Fibroblast of peridontal ligament (primary cell): Measurements from ENCODE around the gene RHOF.

Source experiments
- DNase-seq: peaks from one replicate; pipeline ENCODE4 v3.0.0-alpha.2; 2010; ENCODE audit errors: extremely low read depth

The RHOF gene, protein sequence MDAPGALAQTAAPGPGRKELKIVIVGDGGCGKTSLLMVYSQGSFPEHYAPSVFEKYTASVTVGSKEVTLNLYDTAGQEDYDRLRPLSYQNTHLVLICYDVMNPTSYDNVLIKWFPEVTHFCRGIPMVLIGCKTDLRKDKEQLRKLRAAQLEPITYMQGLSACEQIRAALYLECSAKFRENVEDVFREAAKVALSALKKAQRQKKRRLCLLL

DNA sequence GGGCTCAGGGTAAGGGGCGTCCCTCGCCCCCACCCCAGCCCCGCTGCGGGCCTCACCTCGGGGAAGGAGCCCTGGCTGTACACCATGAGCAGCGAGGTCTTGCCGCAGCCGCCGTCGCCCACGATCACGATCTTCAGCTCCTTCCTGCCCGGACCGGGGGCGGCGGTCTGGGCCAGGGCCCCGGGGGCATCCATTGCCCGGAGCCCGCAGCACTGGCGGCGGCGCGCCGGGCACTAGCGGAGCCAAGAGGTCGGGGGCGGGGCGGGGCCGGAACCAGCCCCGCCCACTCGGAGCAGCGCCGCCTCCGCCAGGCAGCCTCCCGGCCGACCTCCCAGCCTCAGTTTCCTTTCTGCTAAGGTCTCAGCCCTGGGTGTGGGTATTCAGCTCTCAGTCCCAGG lies at the start of gene RHOF:
TSS of gene RHOF (minus strand) at position 249 of the 398 bp plus-strand sequence. CDS start at position 194, 55 bp downstream.
- DNase-seq: no peak

DNA sequence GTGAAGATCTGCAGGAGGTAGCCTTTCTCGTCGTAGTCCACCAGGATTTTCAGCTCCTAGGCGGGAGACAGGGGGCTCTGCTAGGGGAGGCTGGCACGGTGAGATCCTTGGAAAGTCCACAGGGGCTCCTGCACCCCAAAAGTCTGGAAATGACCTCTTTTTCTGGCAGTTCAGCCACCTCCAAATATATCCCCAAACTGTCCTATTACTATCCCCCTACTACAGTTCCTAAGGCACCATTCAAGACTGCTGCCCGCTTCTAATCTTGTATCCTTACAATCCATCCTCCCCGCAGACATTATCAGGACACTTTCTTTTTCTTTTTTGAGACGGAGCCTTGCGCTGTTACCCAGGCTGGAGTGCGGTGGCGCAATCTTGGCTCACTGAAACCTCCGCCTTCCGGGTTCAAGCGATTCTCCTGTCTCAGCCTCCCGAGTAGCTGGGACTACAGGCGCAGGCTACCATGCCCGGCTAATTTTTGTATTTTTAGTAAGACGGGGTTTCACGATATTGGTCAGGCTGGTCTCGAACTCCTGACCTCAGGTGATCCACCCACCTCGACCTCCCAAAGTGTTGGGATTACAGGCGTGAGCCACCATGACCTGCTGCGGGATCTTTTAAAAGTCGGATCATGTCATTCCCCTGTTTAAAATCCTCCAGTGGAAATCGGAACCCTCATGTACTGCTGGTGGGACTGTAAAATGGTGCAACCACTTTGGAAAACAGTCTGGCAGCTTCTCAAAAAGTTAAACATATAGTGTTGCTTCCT lies 46.7 kb upstream of the RHOF start:
- no peak for DNase-seq

DNA sequence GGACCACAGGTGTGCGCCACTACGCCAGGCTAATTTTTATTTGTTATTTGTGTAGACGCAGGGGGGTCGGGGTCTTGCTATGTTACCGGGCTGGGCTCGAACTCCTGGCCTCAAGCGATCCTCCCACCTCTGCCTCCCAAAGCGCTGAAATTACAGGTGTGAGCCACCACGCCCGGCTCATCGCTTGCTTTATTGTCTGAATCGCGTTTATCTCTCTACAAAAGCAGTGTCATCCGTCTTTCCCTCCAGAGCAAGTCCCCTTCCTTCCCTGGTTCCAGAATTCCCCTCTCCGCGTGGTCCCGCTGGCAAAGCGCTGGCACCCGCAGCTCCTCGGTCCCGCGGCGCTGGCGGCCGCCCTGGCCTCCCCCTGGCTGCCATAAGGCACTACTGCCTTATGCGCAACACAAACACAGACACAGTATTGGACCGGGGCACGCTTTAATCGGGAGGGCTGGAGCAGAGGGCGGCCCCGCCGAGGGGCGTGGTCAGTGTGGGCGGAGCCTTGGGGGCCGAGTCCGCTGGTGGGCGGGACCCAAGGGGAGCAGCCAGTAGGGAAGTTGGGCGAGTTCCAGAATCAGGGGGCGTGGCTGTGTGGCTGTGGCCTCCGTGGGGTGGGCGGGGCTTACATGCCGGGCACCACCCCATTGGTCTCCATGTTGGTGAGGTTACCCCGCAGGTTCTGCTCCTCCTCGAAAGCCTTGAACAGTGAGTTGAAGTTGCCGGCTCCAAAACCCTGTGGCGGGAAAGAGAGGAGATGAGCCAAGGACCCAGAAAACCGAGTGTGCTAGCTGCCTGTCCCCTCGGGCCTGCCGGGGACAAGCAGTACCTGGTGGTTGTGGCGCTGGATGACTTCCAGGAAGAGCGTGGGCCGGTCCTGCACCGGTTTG lies 45.9 kb upstream of the RHOF start:
- peak; percentile 97 for DNase-seq

DNA sequence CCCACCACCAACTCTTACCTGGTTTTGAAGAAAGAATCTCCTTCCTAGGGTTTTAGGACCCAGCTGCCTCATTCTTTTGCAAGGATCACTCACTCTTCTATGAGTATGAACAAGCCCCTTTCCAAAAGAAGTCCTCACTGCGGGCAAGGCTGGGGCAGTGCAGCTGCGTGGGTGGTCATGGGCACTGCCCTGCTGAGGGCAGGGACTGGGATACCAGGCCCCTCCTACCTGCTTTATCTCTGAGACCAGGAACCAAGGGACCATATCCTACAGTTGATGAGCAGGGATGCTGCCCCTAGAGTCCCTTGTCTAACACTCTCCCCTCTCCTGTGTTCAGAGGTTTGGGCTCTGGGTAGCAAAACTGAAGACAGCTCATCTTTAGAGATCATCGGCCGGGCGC lies 44.6 kb upstream of the RHOF start:
- no peak for DNase-seq

DNA sequence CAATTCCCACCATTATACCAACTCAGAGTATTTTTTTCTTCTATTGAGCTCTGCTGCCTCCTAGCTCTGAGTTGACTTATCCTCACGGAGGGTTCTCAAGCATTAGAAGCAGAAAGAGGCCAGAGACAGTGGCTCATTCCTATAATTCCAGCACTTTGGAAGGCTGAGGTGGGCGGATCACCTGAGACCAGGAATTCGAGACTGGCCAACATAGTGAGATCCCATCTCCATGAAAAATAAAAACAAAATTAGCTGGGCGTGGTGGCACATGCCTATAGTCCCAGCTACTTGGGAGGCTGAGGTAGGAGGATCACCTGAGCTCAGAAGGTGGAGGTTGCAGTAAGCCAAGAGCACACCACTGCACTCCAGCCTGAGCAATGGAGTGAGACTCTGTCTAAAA lies 44.2 kb upstream of the RHOF start:
- peak; percentile 30 for DNase-seq

DNA sequence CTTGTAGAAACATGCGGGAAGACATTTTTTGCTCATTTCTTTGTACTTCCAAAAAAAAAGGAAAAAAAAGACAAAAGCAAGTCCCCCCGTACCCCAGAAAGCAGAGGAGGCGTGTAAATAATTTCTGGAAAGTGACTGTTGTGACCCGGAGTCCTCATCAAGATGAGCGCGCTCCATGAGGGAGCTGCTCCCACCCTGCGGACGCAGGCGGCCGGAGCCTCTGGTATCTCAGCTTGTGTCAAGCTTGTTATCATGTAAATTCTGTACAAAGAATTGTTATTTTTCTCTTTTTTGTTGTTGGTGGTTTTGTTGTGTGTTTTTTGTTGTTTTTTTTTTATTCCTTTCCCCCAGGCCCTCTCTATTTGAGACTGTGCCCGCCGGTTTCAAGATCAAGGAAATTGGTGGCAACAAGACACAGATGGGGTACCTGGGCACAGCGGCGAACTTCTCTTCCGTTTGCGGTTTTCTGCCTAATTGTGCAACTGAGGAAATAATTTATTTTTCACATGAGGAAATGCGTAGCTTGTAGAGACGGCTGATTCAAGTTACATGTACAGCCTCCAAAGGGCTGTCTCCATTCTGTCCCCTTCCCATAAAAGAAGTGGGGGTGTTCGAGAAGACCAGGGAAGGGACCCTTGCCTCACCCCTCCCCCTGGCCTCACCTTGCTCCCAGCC lies 38.2 kb upstream of the RHOF start:
- no peak for DNase-seq

DNA sequence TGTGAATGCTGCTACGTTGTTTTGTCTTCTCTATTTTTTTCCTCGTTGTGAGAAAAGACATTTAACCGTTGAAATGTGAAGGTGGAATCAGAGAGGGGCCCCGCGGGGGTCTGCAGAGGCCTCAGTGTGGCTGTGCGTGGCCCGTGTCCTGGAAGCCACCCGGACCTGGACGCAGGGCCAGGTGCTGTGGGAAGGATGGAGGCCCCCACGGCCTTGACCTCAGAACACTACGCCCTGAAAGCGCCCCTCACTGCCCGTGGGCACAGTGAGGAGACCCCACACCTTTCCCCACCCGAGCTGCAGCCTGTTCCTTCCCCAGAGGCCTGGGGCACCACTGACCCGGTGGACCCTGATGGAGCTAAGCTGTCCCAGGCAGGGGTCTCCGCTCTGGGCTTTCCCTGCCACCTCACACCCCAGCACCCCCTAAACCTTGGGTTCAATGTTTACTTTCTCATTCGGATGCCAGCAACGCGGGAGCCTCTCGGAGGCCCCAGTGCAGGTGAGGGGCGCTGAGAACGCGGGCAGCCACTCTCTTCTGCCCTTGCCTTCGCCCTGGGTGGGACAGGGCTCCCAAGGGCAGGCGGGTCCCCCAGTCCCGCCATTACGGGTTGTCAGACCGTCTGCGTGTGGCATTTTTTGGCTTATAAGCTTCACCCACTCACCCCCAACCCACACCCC lies 37.2 kb upstream of the RHOF start:
- no peak for DNase-seq

DNA sequence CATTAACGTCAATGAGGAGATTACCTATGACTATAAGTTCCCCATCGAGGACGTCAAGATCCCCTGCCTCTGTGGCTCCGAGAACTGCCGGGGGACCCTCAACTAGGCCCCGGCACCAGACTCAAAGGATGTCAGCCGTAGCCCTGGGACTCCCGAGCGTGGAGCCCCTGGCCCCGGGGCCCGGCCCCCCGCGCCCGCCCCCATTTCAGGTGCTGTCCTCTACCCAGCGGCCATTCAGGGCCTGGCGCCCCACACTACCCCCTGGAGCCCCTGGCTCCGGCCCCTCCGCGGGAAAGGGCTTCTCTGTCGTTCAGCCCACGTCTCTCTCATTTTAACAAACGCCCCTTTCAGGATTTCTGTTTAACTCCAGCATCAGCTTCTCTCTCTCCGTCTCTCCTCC lies 36.6 kb upstream of the RHOF start:
- DNase-seq: no peak

DNA sequence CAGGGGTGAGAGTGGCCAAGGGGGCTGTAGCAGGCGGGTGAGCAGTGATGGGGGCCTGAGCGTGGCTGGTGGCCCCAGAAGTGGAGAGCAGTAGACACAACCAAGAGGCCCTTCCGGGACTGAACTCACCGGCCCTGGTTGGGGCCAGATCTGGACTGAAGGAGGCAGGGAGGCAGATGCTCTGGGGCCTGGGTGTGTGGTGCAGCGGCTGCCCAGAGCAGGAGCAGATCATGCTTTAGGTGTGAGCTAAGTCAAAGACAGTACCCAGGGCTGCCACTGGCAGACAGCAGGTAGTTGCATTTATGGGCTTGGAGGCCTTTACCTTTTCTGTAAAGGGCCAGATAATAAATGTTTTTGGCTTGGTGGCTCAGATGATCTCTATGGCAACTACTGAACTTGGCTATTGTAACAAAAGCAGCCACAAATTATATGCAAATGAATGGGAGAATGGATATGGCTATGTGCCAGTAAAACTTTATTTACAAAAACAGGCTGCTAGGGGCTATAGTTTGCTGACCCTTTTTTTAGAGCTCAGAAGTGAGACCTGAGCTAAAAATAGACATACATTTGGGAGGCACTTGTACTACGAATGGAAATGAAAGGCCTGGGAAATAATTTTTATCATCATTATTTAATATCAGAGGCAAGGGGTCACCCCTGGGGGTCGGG lies 35.9 kb upstream of the RHOF start:
- no peak for DNase-seq

DNA sequence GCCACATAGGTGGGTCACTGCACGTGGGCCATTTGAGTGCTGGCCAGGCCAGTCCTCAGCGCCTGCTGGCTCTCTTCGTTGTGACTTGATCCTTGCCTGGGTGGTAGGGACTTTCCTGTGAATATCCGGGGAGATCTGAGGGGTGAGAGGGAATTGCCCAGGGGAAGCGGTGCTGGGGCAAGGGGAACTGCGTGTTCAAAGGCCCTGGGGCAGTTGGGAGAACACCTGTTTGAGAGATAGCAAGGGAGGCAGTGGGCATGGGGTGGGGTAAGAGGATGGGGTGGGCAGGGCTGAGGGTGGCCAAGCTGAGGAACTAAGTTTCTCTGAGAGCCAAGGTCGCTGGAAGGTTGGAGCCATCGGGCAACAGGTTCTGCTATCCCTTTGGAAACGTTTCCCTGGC lies 35.3 kb upstream of the RHOF start:
- no peak for DNase-seq

DNA sequence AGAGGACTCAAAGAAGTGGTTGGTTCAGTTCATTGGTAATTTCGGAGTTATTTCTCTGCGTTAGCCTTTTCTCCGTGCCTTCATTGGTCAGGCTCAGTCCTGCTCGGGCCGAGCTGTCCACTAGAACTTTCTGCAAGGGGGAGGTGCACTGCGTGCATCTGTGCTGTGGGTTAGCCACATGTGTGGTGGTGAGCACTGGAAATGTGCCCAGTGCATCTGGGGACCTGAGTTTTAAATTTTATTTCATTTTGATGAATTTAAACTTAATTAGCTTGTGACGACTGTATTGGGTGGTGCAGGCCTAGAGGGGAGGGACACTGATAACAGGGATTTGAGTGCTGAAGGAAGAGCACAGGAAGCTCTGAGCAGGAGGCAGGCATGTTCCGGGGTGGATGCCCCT lies 34.8 kb upstream of the RHOF start:
- no peak for DNase-seq

DNA sequence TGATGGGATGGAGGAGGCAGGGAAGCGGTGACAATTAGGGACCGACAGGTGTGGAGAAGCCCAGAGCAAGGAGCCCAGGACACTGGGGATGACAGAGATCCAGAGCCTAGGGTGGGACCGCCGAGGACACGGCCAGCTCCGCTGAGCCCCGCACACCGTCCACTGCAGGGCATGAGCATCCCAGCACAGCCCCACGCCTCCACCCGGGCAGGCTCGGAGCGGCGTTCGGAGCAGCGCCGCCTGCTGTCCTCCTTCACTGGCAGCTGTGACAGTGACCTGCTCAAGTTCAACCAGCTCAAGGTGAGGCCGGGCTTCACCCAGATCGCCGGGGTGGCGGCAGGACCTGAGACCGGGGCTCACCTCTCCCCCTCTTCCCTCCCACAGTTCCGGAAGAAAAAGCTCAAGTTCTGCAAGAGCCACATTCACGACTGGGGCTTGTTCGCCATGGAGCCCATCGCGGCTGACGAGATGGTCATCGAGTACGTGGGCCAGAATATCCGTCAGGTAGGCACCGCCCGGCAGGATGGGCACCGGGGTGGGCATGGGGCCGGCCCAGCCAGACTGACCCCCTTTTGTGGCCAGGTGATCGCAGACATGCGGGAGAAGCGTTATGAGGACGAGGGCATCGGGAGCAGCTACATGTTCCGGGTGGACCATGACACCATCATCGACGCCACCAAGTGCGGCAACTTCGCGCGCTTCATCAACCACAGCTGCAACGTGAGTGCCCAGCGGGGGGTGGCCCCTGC lies 34.0 kb upstream of the RHOF start:
- no peak for DNase-seq

DNA sequence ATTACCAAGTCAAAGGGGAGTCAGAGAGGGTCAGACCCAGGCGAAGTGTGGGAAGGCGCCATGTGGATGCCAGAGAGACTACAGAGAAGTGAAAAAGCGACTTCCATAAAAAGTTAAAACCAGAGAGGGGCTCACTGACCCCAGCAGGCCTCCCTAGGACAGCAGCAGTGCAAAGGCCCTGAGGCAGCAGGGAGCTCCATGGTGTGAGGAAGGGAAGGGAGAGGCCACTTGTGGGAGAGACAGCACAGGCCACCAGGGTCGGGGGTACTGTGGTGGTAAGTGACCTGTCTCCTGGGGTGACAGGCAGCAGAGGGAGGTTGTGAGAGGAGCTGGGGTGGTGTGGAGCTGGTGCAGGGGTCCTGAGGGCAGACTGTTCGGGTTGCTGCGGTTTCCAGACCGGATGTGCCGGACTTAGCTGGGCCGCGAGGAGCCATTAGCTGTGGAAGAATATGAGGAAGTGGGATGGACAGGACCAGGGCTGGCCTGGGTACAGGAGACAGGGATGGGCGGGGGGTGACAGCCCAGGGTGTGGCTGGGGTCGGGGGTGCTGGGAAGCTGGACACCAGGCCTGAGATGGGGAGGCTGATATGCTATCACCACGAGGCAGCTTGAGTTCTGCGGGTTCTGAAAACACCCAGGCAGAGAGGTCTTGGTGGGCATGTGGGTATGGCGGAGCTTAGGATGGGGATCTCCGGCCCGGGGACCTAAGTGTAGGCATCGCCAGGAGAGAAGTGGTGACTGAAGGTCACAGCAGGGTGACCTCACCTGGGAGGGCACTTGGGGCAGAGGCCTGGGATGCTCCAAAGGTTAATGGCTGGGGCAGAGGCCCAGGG lies 33.0 kb upstream of the RHOF start:
- no peak for DNase-seq

DNA sequence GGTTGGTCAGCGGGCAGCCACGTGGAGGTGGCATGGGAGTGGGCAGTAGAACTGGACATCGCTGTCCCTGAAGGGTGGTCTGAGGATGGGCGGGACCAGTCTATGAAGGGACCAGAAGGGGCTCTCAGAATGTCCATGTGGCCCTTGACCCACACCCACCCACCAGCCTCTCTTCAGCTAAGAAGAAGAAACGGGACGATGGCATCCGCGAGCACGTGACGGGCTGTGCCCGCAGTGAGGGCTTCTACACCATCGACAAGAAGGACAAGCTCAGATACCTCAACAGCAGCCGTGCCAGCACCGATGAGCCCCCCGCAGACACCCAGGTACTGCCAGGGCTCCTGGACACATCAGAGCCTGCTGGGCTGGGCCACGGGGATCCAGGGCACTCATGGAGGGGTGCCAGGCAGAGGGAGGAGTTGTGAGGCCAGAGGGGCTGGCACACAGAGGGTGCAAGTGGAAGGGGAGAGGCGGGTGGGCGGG lies 31.6 kb upstream of the RHOF start:
- no peak for DNase-seq

DNA sequence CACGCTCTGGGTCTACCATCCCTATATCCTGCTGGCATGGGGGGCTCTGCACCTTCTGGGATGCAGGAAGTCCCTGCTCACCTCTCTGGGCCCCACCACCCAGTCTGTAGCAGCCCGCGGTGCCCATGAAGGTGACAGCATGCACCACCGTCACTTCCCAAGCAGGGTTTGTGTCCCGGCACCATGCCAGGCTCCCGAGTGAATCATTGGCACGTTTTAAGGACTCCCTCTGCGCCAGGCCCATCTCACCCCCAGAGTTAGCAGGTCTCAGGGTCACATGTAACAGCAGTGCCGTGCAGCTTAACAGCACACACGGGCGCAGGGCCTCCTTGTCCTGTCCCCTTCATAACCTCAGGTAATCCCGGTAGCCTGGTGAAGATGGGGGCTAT lies 30.2 kb upstream of the RHOF start:
- DNase-seq: no peak

DNA sequence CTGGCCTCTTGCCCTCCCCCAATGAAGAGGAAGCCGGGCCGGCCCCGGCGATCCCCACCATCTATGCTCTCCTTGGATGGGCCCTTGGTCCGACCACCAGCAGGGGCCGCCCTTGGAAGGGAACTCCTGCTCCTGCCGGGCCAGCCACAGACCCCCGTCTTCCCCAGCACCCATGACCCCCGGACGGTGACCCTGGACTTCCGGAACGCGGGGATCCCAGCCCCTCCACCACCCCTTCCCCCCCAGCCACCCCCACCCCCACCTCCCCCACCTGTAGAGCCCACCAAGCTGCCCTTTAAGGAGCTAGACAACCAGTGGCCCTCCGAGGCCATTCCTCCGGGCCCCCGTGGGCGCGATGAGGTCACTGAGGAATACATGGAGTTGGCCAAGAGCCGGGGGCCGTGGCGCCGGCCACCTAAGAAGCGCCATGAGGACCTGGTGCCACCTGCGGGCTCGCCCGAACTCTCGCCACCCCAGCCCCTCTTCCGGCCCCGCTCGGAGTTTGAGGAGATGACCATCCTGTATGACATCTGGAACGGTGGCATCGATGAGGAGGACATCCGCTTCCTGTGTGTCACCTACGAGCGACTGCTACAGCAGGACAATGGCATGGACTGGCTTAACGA lies 29.7 kb upstream of the RHOF start:
- DNase-seq: no peak

DNA sequence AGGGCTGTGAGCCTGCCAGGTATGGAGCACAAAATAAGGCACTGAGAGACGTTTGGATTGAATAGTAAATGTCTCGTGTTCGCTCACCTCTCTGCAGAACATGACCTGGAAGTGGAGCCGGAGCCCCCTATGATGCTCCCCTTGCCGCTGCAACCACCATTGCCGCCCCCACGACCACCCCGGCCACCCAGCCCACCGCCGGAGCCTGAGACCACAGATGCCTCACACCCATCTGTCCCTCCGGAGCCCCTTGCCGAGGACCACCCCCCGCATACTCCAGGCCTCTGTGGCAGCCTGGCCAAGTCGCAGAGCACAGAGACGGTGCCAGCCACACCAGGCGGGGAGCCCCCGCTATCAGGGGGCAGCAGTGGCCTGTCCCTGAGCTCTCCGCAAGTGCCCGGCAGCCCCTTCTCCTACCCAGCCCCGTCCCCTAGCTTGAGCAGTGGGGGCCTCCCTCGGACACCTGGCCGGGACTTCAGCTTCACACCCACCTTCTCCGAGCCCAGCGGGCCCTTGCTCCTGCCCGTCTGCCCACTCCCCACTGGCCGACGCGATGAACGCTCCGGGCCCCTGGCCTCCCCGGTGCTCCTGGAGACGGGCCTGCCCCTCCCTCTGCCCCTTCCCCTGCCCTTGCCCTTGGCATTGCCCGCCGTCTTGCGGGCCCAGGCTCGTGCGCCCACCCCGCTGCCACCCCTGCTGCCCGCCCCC lies 29.1 kb upstream of the RHOF start:
- DNase-seq: no peak

DNA sequence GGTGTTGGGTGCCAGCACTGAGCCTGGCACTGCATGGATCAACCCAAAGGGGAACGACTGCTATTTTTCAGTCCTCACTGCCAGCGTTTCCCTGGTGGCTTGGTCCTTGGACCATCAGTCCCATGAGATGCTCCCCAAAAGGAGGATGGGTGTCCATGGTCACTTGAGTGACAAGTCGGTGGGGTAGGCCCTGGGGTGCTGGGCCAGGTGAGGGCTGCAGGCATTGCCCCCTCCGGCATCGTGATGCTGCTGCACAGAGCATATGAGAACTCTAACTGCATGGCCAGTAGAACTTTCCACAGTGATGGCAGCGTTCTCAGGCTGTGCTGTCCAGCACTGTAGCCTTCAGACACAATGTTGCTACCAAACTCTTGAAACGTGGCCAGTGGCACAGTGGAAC lies 26.6 kb upstream of the RHOF start:
- DNase-seq: no peak
